SIG-M5 treated with dmso at 0.1 percent for 504 hours (cell line): ENCODE data around the gene CLCNKA.
A peak's percentile ranks its signal among the peaks of the same experiment; 100 is the strongest.
"Not testable (repeated sequence)": the region's sequence is repeated elsewhere in the genome, so short reads cannot be mapped to it uniquely, and the experiment has no call there.

ENCODE experiments used
- DNase-seq: peaks from one replicate; lab custom pipeline; 2025; ENCODE audit not compliant: unreplicated experiment; lab: John Stamatoyannopoulos, UW

The CLCNKA gene

DNA sequence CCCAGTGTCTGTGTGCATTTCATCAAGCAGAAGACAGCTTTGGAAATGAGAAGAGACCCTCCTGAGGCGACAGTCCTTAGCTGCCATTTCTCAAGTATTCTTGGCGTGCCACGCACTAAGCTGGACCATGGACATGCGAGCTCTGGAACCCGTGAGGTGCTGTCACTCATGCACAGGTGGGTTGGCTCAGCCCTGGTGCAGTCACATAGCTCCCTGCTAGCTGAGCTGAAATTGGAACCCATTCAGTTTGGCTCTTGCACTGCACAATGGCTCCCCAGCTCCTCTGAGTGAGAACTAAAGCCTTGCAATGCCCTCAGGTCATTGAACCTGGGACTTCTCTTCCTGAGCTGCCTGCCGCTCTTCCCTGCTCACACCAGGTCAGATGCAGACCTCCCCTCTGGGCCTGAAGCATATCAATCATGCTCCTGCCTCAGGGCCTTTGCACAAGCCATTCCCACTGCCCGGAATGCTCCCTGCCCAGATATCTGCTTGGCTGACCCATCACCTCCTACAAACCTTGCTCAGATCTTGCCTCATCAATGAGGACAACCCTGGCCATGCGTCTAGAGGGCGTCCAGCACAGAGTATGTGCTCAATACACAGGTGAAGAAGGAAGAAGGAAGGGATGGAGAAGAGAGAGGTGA is 24.1 kb upstream of the CLCNKA start:
- DNase-seq, result no peak

DNA sequence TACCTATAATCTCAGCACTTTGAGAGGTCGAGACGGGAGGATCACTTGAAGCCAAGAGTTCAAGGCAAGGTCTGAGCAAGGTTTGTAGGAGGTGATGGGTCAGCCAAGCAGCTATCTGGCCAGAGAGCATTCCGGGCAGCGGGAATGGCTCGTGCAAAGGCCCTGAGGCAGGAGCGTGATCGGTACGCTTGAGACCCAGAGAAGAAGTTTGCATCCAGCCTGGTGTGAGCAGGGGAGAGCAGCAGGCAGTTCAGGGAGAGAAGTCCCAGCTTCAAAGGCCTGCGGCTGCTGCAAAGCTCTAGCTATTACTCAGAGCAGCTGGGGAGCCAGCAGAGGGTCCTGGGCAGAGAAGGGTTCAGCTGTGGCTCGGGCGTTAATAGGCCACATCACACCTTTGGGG is 22.9 kb upstream of the CLCNKA start:
- DNase-seq, result no peak

DNA sequence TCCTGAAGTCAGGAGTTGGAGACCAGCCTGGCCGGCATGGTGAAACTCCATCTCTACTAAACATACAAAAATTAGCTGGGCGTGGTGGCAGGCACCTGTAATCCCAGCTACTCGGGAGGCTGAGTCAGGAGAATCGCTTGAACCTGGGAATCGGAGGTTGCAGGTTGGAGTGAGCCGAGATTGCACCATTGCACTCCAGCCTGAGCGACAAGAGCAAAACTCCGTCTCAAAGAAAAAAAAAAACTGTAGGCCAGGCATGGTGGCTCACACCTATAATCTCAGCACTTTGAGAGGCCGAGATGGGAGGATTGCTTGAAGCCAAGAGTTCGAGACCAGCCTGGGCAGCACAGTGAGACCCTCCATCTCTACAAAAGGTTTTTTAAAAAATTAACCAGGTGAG is 20.6 kb upstream of the CLCNKA start:
- not testable (repeated sequence) for DNase-seq

DNA sequence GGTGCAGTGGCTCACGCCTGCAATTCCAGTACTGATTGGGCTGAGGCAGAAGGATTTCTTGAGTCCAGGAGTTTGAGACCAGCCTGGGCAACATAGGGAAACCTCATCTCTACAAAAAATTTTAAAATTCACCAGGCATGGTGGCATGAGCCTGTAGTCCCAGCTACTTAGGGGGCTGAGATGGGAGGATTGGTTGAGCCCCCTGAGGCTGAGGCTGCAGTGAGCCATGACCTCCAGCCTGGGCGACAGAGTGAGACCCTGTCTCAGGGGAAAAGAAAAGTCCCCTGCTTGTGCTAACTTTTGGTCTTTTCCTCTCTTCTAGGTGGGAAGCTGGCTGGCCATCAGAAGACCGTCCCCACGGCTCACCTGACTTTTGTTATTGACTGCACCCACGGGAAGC is 16.2 kb upstream of the CLCNKA start:
- no peak for DNase-seq

DNA sequence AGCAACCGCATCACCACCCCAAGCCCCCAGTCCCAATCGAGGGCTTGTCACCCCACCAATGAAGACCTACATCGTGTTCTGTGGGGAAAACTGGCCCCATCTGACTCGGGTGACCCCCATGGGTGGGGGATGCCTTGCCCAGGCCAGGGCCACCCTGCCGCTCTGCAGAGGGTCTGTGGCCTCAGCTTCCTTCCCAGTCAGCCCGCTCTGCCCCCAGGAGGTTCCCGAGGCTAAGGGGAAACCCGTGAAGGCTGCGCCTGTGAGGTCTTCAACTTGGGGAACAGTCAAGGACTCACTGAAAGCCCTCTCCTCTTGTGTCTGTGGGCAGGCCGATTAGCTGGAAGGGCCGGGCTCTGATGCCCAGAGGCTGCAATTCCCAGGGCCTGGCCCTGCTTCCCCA is 15.8 kb upstream of the CLCNKA start:
- no peak for DNase-seq

DNA sequence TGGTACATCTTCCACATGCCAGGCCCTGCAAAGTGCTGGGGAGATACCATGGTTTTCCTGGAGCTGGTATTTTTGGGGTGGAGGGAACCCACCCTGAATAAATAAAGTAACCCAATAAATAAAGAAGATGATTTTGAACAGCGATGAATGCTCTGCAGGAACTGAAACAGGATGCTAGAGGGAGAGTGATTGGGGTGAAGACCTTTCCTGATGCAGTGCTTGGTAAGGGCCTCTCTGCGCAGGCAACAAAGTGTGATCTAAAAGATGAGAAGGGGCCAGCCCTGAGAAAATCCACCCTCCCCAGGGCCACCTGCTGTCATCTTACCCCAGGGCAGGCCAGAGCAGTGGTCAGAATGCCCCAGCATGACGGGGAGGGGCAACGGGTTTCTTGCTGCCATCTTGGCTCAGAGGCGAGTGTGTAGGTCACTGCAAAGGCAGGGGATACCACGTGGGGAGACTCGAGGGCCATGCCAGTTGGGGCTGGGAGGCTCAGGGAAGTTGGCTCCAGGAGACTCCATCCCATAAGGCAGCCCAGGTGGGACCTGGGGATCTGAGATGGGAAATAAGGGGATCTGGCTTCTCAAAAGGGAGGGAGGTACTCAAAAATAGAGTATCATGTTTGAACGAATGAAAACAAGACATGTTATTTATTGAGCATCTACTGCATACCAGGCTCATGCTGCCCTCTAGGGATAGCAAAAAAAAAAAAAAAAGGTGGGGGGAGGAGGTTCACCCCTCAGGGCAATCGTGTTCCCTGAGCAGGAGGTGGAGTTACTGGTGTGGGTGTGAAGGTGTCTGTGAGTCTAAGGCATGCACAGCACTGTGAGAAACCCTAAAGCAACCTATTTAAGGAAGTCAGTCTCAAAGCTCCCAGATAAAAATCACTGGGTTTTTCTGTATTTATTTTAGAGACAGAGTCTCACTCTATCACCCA is 15.0 kb upstream of the CLCNKA start:
- peak; percentile 5 for DNase-seq

DNA sequence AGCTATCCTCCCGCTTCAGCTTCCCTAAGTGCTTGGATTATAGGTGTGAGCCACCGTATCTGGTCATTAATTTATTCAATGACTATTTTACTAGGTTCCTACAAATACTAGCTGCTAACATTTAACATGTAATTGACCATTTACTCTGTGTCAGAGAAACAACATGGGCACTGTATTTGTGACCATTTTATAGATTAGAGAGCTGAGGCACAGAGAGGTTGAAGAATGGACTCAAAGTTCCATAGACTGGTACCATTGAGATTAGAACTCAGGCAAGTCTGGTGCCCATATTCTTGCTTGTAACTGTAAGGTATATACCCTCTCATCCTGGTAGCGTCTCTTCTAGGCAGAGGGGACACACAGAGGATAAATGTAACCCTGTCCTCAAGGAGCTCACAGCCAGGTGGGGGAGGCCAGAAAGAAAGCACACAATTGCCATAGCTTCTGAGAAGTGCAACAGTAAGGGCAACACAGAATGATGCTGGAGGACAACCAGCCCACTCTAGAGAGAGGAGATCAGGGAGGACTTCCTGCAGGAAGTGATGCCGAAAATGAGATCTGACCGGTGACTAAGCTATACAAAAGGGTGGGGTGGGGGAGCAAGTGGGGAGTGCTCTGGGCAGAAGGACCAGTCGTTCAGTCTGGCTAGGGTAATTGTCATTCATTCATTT is 14.0 kb upstream of the CLCNKA start:
- DNase-seq, result no peak

DNA sequence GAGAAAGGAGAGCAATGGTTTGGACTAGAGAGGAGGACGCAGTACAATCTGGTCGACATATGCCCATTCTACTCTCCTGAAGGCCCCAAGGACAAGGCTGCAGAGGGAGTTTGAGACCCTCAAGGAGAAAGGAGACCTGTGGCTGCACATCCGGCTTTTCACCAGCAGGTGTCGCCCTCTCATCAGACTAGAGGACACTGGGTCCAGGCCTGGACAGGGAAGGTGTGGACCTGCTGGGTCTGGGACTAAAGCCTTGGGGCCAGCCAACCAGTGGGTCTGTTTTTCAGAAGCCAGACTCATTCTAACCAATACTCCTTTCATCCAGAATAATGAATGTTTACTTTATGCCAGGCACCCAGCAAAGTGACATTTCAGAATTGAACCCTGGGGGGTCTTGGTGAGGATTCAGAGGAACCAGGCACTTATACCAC is 12.8 kb upstream of the CLCNKA start:
- peak; percentile 37 for DNase-seq

DNA sequence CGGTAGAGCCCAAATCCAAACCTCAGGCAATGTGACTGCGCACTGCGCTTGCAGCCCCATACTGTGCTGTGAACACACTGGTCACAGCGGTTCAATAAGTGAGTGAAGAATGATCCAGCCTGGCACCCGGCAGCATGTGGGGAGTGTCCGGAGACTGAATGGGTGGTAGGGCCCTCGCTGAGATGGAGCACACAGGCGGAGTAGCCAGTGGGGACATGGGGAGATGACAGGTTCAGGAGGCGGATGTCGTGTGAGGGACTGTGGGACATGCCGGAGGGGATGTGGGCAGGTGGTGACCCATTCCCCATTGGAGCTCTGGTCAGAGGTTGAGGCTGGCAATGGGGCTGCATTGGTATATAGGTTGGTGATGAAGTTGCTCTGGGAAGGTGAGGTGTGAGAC is 12.2 kb upstream of the CLCNKA start:
- DNase-seq, result no peak

DNA sequence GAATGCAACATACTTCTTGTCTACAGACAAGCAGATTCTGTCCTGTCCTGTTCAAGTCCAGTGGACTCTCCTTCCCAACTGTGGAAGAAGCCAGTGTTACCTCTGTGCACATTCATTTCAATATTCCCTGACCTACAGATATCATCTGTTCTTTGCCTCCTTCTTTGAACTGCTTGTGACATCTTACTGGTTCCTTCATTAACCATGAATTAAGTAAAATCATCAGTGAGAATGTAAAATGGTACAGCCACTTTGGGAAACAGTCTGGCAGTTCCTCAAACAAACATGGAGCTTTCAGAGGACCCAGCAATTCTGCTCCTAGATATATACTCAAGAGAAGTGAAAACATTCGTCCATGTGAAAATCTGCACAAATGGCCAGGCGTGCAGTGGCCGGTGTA is 11.0 kb upstream of the CLCNKA start:
- DNase-seq, result no peak

DNA sequence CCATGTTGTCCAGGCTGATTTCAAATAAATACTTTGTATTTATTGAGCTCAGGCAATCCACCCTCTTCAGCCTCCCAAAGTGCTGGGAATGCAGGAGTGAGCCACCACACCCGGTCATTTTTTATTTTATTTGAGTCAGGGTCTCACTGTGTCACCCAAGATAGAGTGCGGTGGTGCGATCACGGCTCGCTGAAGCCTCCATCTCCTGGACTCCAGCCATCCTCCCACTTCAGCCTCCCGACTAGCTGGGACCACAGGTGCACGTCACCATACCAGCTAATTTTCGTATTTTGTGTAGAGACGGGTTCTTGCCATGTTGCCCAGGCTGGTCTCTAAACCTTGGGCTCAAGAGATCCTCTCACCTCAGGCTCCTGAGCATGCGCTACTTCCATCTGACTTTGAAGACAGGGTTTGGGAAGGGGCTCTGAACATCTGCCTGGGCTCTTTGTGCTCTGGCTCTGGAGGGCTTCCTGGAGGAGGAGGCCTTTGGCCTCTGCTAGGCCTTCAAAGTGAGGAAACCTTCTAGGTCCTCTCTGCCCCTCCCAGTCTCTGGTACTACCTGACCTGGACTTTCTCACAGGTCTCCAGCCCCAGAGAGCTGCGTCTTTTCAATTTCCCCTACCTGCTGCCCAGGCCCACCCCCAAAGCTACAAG is 9.8 kb upstream of the CLCNKA start:
- no peak for DNase-seq

DNA sequence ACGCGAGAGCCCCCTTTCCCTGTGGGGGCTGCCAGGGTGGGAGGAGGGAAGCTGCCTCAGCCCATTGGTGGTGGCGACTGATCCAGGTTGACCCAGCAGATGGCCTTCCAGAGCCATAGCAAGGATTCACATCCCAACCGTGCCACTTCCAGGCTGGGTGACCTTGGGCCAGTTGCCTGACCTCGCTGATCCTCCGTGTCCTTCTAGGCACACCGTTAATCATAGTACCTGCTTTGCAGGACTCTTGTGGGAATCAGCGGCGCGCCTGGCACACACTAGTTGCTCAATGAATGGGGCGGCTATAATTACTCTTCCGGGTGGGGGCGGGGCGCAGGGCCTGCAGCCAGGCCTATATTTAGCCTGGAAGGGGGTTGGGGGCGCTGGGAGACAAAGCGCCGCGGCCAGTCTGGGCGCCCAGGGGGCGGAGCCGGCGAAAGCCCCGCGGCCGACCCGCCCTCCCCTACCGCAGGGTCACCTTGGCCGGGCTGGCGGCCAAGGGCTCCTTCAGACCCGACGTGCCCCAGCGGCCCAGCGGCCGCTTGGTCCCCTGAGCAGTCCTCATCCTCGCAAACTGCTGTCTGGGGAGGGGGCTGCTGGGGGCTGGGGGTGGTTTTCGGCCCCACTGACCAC is 9.1 kb upstream of the CLCNKA start:
- DNase-seq, result peak; percentile 71

DNA sequence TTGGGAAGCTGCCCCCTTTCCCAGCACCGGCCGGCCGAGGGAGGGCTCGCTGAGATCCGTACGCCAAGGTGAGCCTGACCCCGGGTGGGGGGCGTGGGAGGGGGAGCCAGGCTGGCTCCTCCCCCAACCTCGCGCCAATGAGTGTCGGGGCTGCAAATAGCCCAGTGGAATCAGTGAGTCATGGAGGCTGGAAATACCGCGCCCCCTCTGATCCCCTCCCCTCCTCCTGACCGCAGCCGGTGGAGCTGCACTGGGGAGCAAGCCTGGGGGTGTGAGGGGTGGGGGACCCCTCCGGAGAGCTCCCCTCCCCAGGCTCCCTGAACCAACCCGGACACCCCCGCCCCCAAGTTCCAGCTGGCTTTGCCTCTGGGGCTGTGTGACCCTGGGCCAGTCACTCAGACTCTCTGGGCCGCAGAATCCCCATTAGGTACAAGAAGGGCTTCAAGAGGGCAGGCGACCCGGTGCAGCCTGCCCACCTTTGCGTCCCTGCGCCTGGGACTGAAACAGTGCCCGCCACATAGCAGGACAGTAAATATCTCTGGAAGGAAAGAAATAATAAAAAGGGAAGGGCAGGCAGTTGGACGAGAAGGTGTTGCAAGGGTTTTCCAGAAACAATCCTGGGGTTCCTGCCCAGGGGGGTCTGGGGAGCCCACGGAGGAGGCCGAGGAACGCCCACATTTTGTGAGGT is 8.5 kb upstream of the CLCNKA start:
- peak; percentile 64 for DNase-seq

DNA sequence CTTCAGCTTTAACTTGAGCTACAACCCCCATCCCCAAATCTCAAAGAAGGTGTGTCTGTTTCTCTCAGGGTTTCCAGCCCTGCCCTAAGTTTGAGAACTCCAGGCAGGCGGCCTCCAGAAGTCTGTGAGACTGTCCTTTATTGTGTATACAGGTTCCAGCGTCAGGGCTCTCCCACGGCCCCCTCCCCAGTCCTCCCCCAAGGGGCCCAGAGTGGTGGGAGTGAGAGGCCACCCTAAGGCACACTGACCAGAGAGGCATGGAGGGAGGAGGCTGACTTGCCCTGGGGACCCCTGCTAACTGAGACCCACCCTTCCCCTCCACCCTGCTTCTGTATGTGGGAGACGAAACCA is 8.0 kb upstream of the CLCNKA start:
- no peak for DNase-seq

DNA sequence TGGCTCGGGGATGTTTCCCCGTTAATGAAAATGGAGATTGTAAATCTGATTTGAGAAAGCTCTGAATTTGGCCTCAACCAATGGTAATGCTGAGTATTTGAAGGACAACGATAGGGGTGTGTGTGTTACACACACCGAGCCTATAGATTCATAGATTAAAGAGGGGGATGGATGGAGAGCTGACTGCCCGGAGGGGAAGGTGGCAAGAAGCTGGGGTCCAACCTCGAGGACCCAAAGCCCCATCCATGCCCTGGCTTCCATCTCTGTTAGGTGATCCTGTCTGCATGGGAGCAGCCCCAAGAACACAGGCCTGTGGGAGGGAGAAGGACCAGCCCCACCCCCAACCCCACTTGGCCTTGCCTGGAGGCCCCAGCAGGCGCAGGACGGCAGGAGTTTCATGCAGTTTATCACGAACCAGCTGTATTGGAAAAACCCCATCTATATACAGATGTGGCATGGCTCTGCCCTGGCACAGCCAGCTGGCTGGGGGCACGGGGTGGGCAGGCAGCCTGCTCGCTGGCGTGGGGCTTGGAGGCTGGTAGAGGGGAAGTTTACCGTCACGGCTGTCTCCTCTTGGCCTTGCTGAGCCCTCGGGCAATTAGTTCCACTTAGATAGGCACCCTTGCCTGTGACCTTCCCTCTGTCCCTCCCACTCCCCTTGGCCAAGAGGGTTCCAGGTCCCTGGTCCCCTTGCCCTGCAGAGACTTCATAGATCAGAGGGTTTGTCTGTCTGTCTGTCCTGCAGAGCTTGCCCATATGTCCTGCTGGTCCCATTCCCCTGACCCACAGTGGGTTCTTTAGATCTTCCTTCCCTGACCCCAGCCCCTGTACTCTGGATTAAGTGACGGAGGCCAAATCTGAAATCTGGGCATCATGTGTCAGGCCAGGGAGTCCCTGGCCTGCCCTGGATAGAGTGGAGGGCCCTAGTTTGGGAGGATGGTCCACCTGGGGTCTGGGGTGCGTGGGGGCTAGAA is 7.0 kb upstream of the CLCNKA start:
- DNase-seq, result no peak

DNA sequence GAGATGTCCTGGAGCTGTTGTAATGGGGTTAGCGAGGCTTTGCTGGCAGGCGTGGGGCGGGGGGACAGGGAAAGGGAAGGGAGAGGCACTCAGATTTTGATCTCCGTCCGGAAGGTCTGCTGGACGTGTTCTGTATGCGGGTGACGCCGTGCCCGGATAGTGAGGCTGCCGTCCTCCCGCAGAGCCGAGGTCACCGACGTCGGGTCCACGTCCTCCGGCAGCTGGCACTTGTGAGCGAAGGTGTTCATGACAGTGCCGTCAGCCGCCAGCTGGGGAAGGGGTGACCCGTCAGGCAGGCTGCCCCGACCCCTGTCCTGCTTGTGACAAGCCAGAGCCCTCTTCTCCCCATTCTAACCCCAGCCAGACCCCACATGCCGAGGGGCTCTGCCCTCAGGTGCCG is 6.3 kb upstream of the CLCNKA start:
- DNase-seq, result no peak

DNA sequence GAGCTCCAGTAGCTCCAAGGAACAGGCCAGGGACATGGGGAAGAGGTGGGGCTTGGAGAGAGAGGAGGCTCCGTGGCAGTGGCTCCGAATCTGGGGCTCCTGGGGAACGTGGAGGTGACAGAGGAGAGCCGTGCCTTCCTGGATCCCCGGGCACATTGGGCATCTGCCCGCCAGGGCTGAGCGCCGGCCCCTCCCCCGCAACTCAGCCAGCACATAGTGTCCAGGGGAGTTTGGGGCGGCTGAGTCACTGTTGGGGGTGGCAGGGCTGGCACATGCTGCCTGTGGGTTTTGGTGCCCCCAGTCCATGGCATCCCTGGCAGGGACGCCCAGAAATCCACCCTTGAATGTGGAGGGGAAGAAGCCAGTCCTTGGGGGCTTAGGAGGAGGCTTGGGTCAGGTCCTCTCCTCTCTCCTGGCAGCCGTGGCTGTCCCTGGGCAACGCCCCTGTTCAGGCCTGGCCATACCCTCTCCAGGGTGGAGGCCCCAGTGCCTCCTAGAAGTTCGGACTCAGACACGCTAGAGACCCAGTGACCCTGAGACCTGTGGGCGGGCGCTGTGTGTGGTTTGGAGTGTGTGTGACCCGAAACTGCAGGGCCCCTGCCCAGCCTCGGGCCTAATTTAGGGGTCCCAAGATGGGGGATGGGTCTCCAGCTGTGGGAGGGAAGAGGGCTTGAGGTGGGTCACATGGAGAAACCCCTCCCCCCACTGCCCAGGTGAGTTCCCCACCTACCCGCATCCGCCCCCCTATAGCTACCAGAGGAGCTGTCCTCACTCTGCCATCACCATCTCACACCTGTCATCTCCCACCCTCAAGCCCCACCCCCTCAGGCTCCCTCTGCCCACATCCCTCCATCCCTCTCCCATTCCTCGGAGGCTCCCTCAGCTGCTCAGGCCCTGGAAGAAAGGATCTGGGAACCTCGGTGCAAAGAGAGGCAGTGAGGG is 5.6 kb upstream of the CLCNKA start:
- no peak for DNase-seq

DNA sequence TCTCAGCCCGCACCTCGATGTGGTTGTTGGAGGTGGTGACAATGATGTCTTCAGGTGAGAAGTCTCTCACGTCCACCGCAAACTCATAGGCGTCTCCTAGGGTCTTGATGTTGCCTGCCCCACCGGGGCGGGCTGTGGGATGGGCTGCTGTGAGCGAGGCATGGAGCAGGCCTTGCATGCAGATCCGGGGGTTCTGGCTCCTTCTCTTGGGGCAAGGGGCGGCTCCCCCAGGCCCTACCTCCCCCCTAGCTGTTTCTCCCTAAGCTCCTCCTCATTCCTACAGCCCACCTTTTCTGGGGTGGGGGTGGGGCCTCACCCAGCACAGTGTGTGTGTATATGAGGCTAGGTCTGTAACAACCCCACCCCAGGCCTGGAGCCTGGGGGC is 4.8 kb upstream of the CLCNKA start:
- DNase-seq, result no peak
